Natural killer cell (primary cell): Measurements from ENCODE around the gene PIK3CB. TPM values are rescaled to one million over a fixed set of nuclear protein-coding genes. Genes with fewer than 3 reads are reported as not detected.

Experiments used
- ATAC-seq, 3 donors: fragments of 150-1000 bp in 2 of 3; fragments of 200-7000 bp in 1 of 3; cut with Tn5 transposase; 1 replicate in 1 of 3; 2 replicates in 2 of 3; pipeline ENCODE4 v1.10.0; 2021; ENCODE audit warnings: mild to moderate bottlenecking in 2 of 3, moderate library complexity in 2 of 3
- DNase-seq, 2 donors: peaks; one replicate each; pipeline versions ENCODE4 v3.0.0 to v3.0.0-alpha.2; 2013 to 2021; ENCODE audit warnings: mixed read lengths in 1 of 2
- H3K27ac ChIP-seq: one replicate; pipeline ENCODE4 v1.5.1; 2013; ENCODE audit warnings: mild to moderate bottlenecking, low read length
- H3K27me3 ChIP-seq: one replicate; pipeline ENCODE4 v1.6.1; 2013; ENCODE audit warnings: low read length; ENCODE audit not compliant: control insufficient read depth, insufficient read depth
- H3K36me3 ChIP-seq: one replicate; pipeline ENCODE4 v1.6.1; 2013; ENCODE audit warnings: low read length; ENCODE audit not compliant: control insufficient read depth, insufficient read depth
- H3K4me1 ChIP-seq: one replicate; pipeline ENCODE4 v1.6.1; 2013; ENCODE audit warnings: low read length; ENCODE audit not compliant: control insufficient read depth, insufficient read depth
- H3K4me3 ChIP-seq: one replicate; pipeline ENCODE4 v1.5.1; 2013; ENCODE audit warnings: low read length
- H3K9me3 ChIP-seq: one replicate; pipeline ENCODE4 v1.6.1; 2013; ENCODE audit warnings: low read length; ENCODE audit not compliant: control insufficient read depth, insufficient read depth
- H3K27ac Mint-ChIP-seq, 2 donors: one replicate each; pipeline ENCODE4 v1.8.0; 2022; ENCODE audit warnings: mild to moderate bottlenecking in 2 of 2, mixed read lengths in 2 of 2, moderate library complexity in 1 of 2
- H3K27me3 Mint-ChIP-seq, 2 donors: one replicate each; pipeline ENCODE4 v1.8.0; 2022; ENCODE audit warnings: low read depth in 2 of 2, mixed read lengths in 2 of 2
- H3K36me3 Mint-ChIP-seq: one replicate; pipeline ENCODE4 v1.8.0; 2022; ENCODE audit warnings: mixed read lengths
- H3K4me1 Mint-ChIP-seq, 2 donors: one replicate each; pipeline ENCODE4 v1.8.0; 2022; ENCODE audit warnings: mixed read lengths in 2 of 2
- H3K4me3 Mint-ChIP-seq: one replicate; pipeline ENCODE4 v1.8.0; 2022; ENCODE audit warnings: mild to moderate bottlenecking, moderate library complexity, mixed read lengths
- H3K9me3 Mint-ChIP-seq, 2 donors: one replicate each; pipeline ENCODE4 v1.8.0; 2022; ENCODE audit warnings: mixed read lengths in 2 of 2
- WGBS: methylation state at CpG from one replicate; pipeline ENCODE4 v1.1.7; 2013; ENCODE audit warnings: missing lambda C conversion rate; ENCODE audit not compliant: insufficient coverage; 5-methylcytosine and 5-hydroxymethylcytosine counted together
- intact Hi-C: fragments of 100-400 bp; cut with micrococcal nuclease; formaldehyde crosslinking; loops from one replicate; pipeline ENCODE4 v1.14.2; 2022
- total RNA-seq, 4 donors: library from RNA; stranded (reverse); fragments of 120-200 nt in 1 of 4; gene quantifications; one replicate each; pipeline versions ENCODE4 v1.2.3 to v1.2.4, GENCODE V29; 2013 to 2022
- TF ChIP-seq, protein P1 (sequence below): fragments of 200-600 bp; IDR thresholded peaks from one replicate; pipeline ENCODE4 v1.8.0; 2022; ENCODE audit warnings: antibody characterized with exemption

Gene PIK3CB
- total RNA-seq, 3 donors from 2014 or later (not counting 1 experiment from before 2014, with no cell fraction given), result 13.2 to 20.2 (median 18.0) TPM

DNA sequence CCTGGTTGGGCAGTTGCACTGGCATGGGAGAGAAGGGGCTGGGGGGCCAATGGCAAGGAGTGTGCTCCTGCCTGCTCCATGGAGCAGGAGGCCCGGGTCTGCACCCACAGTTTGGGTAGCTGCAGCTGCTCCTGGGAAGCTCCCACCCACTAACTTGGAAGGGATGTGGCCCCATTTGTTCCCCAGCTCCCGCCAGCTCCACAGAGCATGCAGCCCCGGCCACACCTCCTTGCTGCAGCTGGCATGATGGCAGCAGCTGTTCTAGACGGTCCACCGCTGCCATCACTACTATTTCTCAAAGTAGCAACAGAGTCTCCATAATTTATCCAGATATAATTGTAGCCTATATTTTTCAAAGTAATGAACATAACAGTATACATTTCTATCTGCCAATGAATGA lies 65.8 kb downstream of the PIK3CB start:
- H3K4me1 ChIP-seq, result no peaks in the 10 kb centered on the region
- no peaks in the 10 kb centered on the region for H3K27me3 Mint-ChIP-seq
- intact Hi-C loops, result no loop called here
- no peaks in the 10 kb centered on the region for H3K9me3 Mint-ChIP-seq
- no peak overlapping the region for H3K4me3 Mint-ChIP-seq
- H3K36me3 ChIP-seq, result no peaks in the 10 kb centered on the region
- DNase-seq, result no peak
- over 99% methylated on average over 5 of the region's 5 CpGs for WGBS
- H3K4me1 Mint-ChIP-seq, result no peaks in the 10 kb centered on the region
- peaks cover 15% of the 10 kb centered on the region for H3K9me3 ChIP-seq
- no peaks in the 10 kb centered on the region for H3K36me3 Mint-ChIP-seq
- no peak for ATAC-seq
- H3K4me3 ChIP-seq, result no peak overlapping the region
- no peaks in the 10 kb centered on the region for H3K27me3 ChIP-seq
- H3K27ac ChIP-seq, result no peak overlapping the region
- no peak overlapping the region for H3K27ac Mint-ChIP-seq
- TF ChIP-seq, protein P1, sequence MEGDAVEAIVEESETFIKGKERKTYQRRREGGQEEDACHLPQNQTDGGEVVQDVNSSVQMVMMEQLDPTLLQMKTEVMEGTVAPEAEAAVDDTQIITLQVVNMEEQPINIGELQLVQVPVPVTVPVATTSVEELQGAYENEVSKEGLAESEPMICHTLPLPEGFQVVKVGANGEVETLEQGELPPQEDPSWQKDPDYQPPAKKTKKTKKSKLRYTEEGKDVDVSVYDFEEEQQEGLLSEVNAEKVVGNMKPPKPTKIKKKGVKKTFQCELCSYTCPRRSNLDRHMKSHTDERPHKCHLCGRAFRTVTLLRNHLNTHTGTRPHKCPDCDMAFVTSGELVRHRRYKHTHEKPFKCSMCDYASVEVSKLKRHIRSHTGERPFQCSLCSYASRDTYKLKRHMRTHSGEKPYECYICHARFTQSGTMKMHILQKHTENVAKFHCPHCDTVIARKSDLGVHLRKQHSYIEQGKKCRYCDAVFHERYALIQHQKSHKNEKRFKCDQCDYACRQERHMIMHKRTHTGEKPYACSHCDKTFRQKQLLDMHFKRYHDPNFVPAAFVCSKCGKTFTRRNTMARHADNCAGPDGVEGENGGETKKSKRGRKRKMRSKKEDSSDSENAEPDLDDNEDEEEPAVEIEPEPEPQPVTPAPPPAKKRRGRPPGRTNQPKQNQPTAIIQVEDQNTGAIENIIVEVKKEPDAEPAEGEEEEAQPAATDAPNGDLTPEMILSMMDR, result no peak

DNA sequence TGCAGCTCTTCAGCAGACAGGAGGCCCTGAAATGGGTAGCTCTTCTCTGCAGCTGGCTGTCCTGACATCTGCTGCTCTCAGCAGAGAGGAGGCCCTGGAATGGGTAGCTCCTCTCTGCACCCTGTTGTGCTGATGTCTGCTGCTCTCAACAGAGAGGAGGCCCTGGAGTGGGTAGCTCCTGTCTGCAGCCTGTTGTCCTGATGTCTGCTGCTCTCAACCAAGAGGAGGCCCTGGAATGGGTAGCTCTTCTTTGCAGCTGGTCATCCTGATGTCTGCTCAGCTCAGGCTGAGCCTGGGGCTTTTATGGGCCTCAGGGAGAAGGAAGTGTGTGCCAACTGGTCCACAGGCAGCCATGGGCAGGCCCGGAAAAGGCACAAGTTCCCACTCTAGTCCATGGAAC lies 66.6 kb downstream of the PIK3CB start:
- H3K4me3 Mint-ChIP-seq, result no peak overlapping the region
- no peaks in the 10 kb centered on the region for H3K36me3 Mint-ChIP-seq
- TF ChIP-seq, protein P1, result no peak
- H3K4me3 ChIP-seq, result no peak overlapping the region
- no peak overlapping the region for H3K27ac ChIP-seq
- intact Hi-C loops, result no loop called here
- no peaks in the 10 kb centered on the region for H3K4me1 Mint-ChIP-seq
- H3K27ac Mint-ChIP-seq, result no peak overlapping the region
- H3K9me3 Mint-ChIP-seq, result no peaks in the 10 kb centered on the region
- DNase-seq (no peak), ATAC-seq (no peak)
- H3K27me3 Mint-ChIP-seq, result no peaks in the 10 kb centered on the region
- H3K27me3 ChIP-seq, result no peaks in the 10 kb centered on the region
- no peaks in the 10 kb centered on the region for H3K36me3 ChIP-seq
- peaks cover 15% of the 10 kb centered on the region for H3K9me3 ChIP-seq
- 100% methylated on average over 1 of the region's 1 CpG for WGBS
- H3K4me1 ChIP-seq, result no peaks in the 10 kb centered on the region

DNA sequence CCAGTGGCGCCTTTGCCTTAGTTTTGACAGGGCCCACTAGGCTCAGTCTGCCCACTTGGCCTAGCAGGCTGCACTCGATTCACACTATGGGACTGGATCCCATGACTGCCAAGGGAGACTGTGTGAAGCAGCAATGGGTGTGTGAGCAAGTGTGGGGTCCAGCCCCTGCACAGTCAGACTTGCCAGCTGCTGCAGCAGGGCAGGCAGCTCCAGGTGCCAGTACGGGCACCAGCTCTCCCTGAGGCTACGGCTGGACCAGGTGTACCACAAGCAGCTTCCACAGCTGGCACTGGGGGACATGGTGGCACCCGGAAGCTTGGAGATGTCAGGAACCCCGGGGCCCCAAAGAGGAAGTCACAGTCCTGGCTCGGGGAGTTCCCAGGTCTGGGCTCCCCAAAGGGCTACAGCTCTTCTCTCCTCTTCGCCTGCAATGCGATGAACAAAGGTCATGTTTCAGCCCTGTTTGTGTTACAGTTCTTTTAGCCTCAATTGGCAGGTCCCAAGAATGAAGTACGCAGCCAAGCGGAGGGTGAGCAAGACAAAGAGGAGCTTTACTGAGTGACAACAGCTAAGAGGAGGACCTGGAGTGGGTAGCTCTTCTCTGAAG lies 67.1 kb downstream of the PIK3CB start:
- no peak overlapping the region for H3K27ac Mint-ChIP-seq
- no peaks in the 10 kb centered on the region for H3K27me3 Mint-ChIP-seq
- H3K9me3 ChIP-seq, result peaks cover 15% of the 10 kb centered on the region
- no peaks in the 10 kb centered on the region for H3K27me3 ChIP-seq
- H3K4me3 Mint-ChIP-seq, result no peak overlapping the region
- H3K36me3 Mint-ChIP-seq, result no peaks in the 10 kb centered on the region
- H3K4me1 Mint-ChIP-seq, result no peaks in the 10 kb centered on the region
- H3K4me3 ChIP-seq, result no peak overlapping the region
- intact Hi-C loops, result no loop called here
- no peak overlapping the region for H3K27ac ChIP-seq
- H3K9me3 Mint-ChIP-seq, result no peaks in the 10 kb centered on the region
- DNase-seq (no peak), ATAC-seq (no peak)
- no peaks in the 10 kb centered on the region for H3K4me1 ChIP-seq
- TF ChIP-seq, protein P1, result no peak
- WGBS, result 98% methylated on average over 11 of the region's 11 CpGs
- no peaks in the 10 kb centered on the region for H3K36me3 ChIP-seq

DNA sequence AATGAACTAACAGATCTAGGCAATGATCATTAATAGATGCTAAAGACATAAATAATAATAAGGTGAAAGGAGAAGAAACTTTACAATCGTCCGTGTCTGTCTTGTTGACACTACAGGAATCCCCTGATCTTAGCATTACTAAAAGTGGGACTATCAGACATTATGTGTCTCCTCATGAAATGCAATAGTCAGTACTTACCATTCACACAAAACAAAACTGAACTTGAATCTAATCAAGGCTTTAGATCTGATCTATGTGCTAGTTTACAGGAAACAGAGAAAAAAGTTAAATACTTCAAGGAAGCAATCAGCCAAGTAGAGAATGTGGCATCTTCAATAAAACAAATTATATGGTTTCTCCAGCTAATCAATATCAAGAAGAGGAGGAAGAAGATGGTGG lies 73.7 kb downstream of the PIK3CB start:
- Mint-ChIP-seq H3K9me3 (no peaks in the 10 kb centered on the region), H3K27me3 (no peaks in the 10 kb centered on the region), H3K27ac (no peak overlapping the region), H3K4me3 (no peak overlapping the region), H3K36me3 (no peaks in the 10 kb centered on the region), H3K4me1 (peaks cover 0 to 6% of the 10 kb centered on the region in 2 donors)
- Histone ChIP-seq H3K36me3 (no peaks in the 10 kb centered on the region), H3K4me3 (no peak overlapping the region), H3K27ac (no peak overlapping the region), H3K4me1 (no peaks in the 10 kb centered on the region), H3K9me3 (no peaks in the 10 kb centered on the region), H3K27me3 (no peaks in the 10 kb centered on the region)
- intact Hi-C loops, result no loop called here
- no peak for ATAC-seq
- WGBS, result 86% methylated on average over 2 of the region's 2 CpGs
- DNase-seq, result no peak
- TF ChIP-seq, protein P1, result no peak
